CD4-positive, alpha-beta T cell treated with Interleukin-15 for 4 hours (primary cell): ENCODE data around the gene KCNG1.
A peak's percentile ranks its signal among the peaks of the same experiment; 100 is the strongest.

Source experiments
- DNase-seq: peaks from one replicate; pipeline ENCODE4 v3.0.0-alpha.2; 2020; ENCODE audit warnings: low spot score

The KCNG1 gene

GRCh38 chr20:51013577-51014330, 9.2 kb downstream of the KCNG1 start:
- no peak for DNase-seq

DNA sequence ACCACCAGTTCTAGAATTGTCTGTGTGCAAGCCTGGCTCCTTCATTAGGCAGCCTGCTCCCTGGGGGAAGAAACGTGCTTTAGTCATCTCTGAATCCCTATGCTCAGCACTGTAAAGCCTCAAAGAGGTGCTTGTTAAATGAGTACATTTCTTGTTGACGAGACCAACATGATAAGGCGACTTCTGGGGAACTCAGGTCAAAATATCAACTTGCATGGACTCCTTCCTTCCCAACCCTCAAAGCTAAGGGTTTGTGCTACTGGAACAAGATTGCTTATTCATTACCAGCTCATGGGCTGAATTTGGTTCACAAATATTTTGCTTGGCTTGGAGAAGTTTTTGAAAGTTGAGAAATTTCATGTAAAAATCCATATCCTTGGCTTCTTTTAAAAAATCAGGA, 10.6 kb downstream of the KCNG1 start:
- DNase-seq = no peak

DNA sequence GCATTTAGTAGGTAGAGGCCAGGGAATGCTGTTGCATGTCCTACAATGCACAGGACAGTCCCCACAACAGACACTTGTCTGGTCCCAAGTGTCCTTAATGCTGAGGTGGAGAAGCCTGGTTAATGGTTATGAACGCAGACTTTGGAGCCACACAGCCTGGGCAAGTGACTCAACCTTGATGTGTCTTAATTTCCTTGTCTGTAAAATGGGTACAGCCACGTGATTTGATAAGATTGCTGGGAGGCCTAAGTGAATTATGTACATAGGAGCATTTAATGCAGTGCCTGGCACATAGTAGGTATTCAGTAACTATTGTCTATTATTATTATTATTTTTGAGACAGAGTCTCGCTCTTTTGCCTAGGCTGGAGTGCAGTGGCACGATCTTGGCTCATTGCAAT, 11.4 kb downstream of the KCNG1 start:
- DNase-seq = no peak

- no peak for DNase-seq
Measured at GRCh38 chr20:51010932-51011331, 12.0 kb downstream of the KCNG1 start.

DNA sequence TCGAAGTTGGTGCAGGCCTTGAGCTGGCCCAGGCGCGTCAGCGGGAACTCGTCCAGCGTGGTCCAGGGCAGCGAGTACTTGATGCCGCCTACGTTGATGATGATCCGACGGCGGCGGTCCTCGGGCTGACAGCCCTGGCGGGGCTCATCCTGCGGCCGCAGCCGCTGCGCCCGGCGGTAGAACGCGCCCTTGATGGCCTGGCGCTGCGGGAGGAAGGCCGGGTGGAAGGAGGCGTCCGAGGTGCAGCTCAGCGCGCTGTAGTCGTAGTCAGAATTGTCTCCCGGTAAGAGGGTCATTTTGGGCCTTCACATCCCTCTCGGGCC, 12.9 kb downstream of the KCNG1 start:
- no peak for DNase-seq

- DNase-seq = no peak
Measured at GRCh38 chr20:51009303-51010042, 13.4 kb downstream of the KCNG1 start.

DNA sequence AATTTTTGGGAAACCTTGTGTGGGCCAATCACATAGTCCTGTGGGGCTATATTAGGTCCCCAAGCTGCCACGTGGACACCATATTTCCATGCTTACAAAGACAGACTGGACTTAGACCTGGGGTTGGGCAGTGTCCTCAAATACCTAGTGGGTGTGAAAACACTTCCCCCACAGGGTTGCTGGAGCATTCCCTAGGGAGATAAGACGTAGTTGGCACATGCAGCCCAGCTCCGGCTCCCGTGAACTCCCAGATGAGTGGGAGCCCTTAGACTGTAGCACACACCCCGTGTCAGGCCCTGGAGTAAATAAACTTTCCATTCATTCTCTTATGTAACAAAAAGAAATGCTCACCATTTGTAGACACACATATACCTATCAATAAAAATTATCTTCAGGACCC, 14.2 kb downstream of the KCNG1 start:
- no peak for DNase-seq

- DNase-seq = no peak
Measured at GRCh38 chr20:51005214-51005613, 17.7 kb downstream of the KCNG1 start.

GRCh38 chr20:51004781-51005180, 18.1 kb downstream of the KCNG1 start:
- DNase-seq = no peak

GRCh38 chr20:51004305-51004727, 18.6 kb downstream of the KCNG1 start:
- no peak for DNase-seq

- DNase-seq = no peak
Measured at GRCh38 chr20:51003753-51004152, 19.2 kb downstream of the KCNG1 start.

- DNase-seq = no peak
Measured at GRCh38 chr20:51002633-51003032, 20.3 kb downstream of the KCNG1 start.

DNA sequence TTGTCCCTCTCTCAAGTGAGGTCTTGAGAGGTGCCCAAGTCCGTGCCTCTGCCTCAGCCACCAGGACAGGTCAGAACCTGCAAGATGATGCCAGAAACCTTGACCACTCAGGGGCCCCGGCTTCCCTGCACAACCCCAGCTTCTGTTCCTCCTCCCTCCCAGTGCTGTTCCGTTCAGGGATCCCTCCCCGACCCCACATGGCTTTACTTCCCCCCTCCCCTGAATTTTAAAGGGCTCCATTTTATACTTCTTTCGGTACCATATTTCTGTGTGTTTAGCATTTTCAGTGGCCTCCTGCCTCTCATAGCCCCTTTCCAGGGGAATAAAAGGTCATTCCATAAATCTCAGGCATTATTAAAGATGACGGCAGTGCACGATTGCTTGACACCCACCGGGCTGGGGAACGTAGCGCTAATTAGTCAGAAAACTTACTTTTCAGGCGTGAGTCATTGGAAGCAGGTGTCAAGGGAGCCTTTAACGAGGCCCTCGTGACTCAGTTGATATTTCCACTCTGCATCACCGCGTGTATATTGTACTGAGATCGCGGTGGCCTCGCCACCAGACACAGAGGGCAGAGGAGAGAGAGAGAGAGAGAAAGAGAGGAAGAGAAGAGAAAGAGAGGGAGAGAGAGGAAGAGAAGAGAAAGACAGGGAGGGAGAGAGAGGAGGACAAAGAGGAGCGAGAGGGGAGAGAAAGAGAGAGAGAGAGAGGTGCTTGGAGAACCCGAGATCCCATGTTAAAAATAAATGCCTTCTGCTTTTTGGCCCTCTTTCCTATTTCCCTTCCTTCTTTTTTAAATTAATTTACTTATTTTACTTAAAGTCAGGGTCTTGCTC, 21.3 kb downstream of the KCNG1 start:
- DNase-seq = no peak

DNA sequence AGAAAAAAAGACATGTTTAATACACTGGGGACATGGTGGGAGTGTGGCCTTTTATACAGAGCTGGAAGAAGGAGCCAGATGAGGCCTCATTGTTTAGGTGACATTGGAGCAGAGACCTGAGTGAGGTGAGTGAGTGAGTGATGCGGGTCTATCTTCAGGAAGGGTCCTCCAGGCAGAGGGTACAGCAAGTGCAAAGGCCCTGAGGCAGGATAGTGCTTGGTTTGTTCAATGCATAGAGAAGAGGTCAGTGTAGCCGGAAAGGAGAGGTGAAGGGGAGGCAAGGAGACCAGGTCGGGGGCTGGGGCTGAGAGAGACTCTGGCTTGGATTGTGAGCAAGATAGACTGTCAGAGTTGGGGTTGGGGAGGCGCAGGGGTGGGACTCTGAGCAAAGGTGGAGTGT, 23.6 kb downstream of the KCNG1 start:
- no peak for DNase-seq

GRCh38 chr20:50996901-50997865, 25.7 kb downstream of the KCNG1 start:
- no peak for DNase-seq

DNA sequence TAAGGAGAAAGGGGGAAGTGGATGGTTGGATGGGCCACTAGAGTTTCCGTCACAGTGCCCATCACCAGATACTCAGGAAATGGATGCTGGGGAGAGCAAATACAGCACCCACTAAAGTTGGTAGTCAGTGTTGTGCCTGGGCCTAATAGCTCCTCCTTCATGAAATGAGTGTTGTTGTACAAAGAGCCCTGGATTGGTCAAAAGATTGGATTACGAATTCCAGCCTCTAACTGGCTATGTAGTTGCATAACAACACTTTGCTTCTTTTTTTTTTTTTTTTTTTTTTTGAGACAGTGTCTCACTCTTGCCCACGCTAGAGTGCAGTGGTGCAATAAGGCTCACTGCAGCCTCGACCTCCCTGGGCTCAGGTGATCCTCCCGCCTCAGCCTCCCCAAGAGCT, 27.4 kb downstream of the KCNG1 start:
- DNase-seq = no peak

GRCh38 chr20:50993876-50994275, 29.0 kb downstream of the KCNG1 start:
- no peak for DNase-seq

GRCh38 chr20:50992733-50993457, 30.0 kb downstream of the KCNG1 start:
- DNase-seq = peak; percentile 6

DNA sequence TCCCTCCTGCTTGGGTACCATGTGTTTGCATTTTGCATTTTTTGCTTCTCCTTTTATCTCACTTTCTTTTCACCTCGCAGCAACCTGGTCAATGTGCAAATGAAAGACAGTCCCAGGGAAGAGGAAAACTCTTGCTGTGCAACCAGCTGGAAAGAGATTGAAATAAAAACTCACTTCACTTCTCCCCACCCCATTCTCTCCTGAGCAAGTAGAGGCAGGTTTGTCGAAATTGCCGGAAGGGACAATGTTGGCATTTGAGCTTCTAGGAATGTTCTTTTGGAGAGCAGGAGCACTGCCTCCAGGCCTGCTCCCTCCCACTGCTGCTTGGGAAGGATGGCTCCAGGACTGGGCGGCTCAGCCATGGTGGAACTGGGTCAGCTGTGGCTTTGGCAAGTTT, 30.6 kb downstream of the KCNG1 start:
- DNase-seq = no peak

GRCh38 chr20:50991076-50991475, 31.8 kb downstream of the KCNG1 start:
- no peak for DNase-seq
